Erythroblast (primary cell): ENCODE results near the gene PSTK.

ENCODE experiments used
- DNase-seq, 2 experiments: peaks; one replicate each; lab custom pipeline; 2025; lab: John Stamatoyannopoulos, UW
- GATA1 ChIP-seq: IDR thresholded peaks from 2 replicates; pipeline ENCODE4 v1.6.1; 2011; ENCODE audit warnings: low read depth, mild to moderate bottlenecking, control low read depth, low read length, moderate library complexity
- POLR2A ChIP-seq: IDR thresholded peaks from 2 replicates; pipeline ENCODE4 v1.6.1; 2011; ENCODE audit warnings: mild to moderate bottlenecking, low read length

Gene PSTK

GRCh38 chr10:123019264-123019663 lies 39.1 kb downstream of the PSTK start:
- TF ChIP-seq GATA1 = no peak
- no peak for TF ChIP-seq POLR2A

GRCh38 chr10:123019941-123020703 lies 39.9 kb downstream of the PSTK start:
- no peak for DNase-seq
- no peak for TF ChIP-seq POLR2A
- no peak for TF ChIP-seq GATA1

More at GRCh38 chr10:123019264-123019663, 39.1 kb downstream of the PSTK start:
- no peak for DNase-seq

GRCh38 chr10:123021517-123021916 lies 41.3 kb downstream of the PSTK start:
- peak; percentile 18 to 27 for DNase-seq
- TF ChIP-seq POLR2A (no peak), GATA1 (no peak)

- no peak for DNase-seq
- TF ChIP-seq GATA1 (no peak), POLR2A (no peak)
Observed at GRCh38 chr10:123024540-123024939, 44.3 kb downstream of the PSTK start.

- no peak for TF ChIP-seq GATA1
- no peak for TF ChIP-seq POLR2A
- no peak for DNase-seq
Observed at GRCh38 chr10:123026302-123026701, 46.1 kb downstream of the PSTK start.

- no peak for TF ChIP-seq POLR2A
- no peak for DNase-seq
Observed at GRCh38 chr10:123027861-123028260, 47.7 kb downstream of the PSTK start.

GRCh38 chr10:123031124-123031523 lies 50.9 kb downstream of the PSTK start:
- DNase-seq = no peak
- TF ChIP-seq GATA1 (no peak), POLR2A (no peak)

GRCh38 chr10:123034332-123034731 lies 54.1 kb downstream of the PSTK start:
- TF ChIP-seq GATA1 = no peak
- TF ChIP-seq POLR2A = no peak
- no peak for DNase-seq

GRCh38 chr10:123035467-123036086 lies 55.4 kb downstream of the PSTK start:
- TF ChIP-seq GATA1 (no peak), POLR2A (no peak)
- no peak for DNase-seq

GRCh38 chr10:123038782-123039631 lies 58.8 kb downstream of the PSTK start:
- no peak for DNase-seq
- TF ChIP-seq GATA1 (no peak), POLR2A (no peak)

GRCh38 chr10:123039632-123039930 lies 59.4 kb downstream of the PSTK start:
- no peak for TF ChIP-seq GATA1
- TF ChIP-seq POLR2A = no peak
- DNase-seq = no peak
